Small intestine (tissue), 7 donors: ENCODE results near the gene BAIAP2. TPM values are rescaled to one million over a fixed set of nuclear protein-coding genes. Genes with fewer than 3 reads are reported as not detected.
A peak's percentile ranks its signal among the peaks of the same experiment; 100 is the strongest.

Experiments
- DNase-seq, 2 donors: peaks; one replicate each; pipeline versions ENCODE4 v3.0.0 to v3.0.0-alpha.2; 2013
- FAIRE-seq: peaks from 2 replicates; lab custom pipeline; 2012; peaks lifted over from hg19 to GRCh38; lab: Jason Lieb, UNC
- H3K27ac ChIP-seq, 3 donors: one replicate each; pipeline ENCODE4 v1.5.1; 2013; ENCODE audit warnings: low read length in 2 of 3, mild to moderate bottlenecking in 2 of 3, control low read depth in 1 of 3, inconsistent platforms in 1 of 3, low read depth in 1 of 3, moderate library complexity in 1 of 3
- H3K27me3 ChIP-seq, 3 donors: one replicate each; pipeline ENCODE4 v1.6.1; 2013; ENCODE audit warnings: low read length in 3 of 3, inconsistent platforms in 1 of 3; ENCODE audit not compliant: control insufficient read depth in 3 of 3, insufficient read depth in 3 of 3
- H3K36me3 ChIP-seq, 3 donors: one replicate each; pipeline ENCODE4 v1.6.1; 2013; ENCODE audit warnings: low read length in 3 of 3, inconsistent platforms in 1 of 3, low read depth in 1 of 3, mild to moderate bottlenecking in 1 of 3, moderate library complexity in 1 of 3; ENCODE audit not compliant: control insufficient read depth in 3 of 3, insufficient read depth in 2 of 3
- H3K4me1 ChIP-seq, 3 donors: one replicate each; pipeline ENCODE4 v1.6.1; 2013; ENCODE audit warnings: low read length in 2 of 3, inconsistent platforms in 1 of 3, low read depth in 1 of 3, mild to moderate bottlenecking in 1 of 3, moderate library complexity in 1 of 3; ENCODE audit not compliant: control insufficient read depth in 3 of 3, insufficient read depth in 2 of 3
- H3K4me3 ChIP-seq, 3 donors: one replicate each; pipeline ENCODE4 v1.5.1; 2013; ENCODE audit warnings: low read length in 3 of 3, control low read depth in 1 of 3, inconsistent platforms in 1 of 3, low read depth in 1 of 3, mild to moderate bottlenecking in 1 of 3, moderate library complexity in 1 of 3
- H3K9me3 ChIP-seq, 2 donors: one replicate each; pipeline ENCODE4 v1.6.1; 2013; ENCODE audit warnings: low read depth in 1 of 2, low read length in 1 of 2; ENCODE audit not compliant: control insufficient read depth in 2 of 2, insufficient read depth in 1 of 2
- WGBS, 3 donors: extraction: QIAGEN DNeasy Blood & Tissue Kit; methylation state at CpG; one replicate each; pipeline ENCODE4 v1.1.7; 2013; 5-methylcytosine and 5-hydroxymethylcytosine counted together
- polyA plus RNA-seq, 4 donors: library from polyadenylated mRNA; stranded (reverse) in 3 of 4; unstranded in 1 of 4; fragments of 200-250 nt in 3 of 4; fragments of 120-200 nt in 1 of 4; gene quantifications; one replicate each; pipeline versions ENCODE4 v1.2.1 to v1.2.3, GENCODE V29; 2013
- donor health status: healthy with polysubstance abuse.
- donor health status: control.
- donor health status: control.
- donor health status: Bipolar disorder and iron deficiency.
- donor health status: healthy.

BAIAP2 gene
- polyA plus RNA-seq, 4 donors = 1.8 to 14.5 (median 7.5) TPM

DNA sequence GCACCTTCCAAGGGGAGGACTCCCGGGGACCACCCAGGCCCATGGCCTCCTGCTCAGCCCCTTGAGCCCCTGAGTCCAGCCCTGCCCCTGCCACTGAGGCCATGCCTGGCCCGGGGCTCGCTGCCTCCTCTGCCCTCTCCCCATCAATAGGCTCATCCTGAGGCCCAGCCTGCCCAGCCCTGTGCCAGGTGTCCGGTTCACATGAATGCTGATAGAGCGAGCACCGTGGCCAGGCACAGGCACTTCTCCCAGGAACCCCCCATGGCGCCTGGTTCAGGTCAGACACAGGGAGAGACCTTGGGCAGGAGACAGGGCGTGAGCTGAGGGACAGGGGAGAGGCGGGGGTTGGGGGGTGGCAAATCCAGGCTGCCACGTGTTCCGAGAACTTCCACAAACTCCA is 127.5 kb downstream of the BAIAP2 start:
- Histone ChIP-seq H3K4me1 (peaks cover 0 to 31% (median 0%) of the 10 kb centered on the region in 3 donors), H3K36me3 (peaks cover 0 to 58% (median 0%) of the 10 kb centered on the region in 3 donors), H3K9me3 (no peaks in the 10 kb centered on the region), H3K27me3 (no peaks in the 10 kb centered on the region), H3K27ac (no peak overlapping the region), H3K4me3 (no peak overlapping the region)
- DNase-seq = no peak
- 70 to 88% (median 71%) methylated on average over 10 to 11 of the region's 11 CpGs for WGBS, 3 donors
- no peak for FAIRE-seq

DNA sequence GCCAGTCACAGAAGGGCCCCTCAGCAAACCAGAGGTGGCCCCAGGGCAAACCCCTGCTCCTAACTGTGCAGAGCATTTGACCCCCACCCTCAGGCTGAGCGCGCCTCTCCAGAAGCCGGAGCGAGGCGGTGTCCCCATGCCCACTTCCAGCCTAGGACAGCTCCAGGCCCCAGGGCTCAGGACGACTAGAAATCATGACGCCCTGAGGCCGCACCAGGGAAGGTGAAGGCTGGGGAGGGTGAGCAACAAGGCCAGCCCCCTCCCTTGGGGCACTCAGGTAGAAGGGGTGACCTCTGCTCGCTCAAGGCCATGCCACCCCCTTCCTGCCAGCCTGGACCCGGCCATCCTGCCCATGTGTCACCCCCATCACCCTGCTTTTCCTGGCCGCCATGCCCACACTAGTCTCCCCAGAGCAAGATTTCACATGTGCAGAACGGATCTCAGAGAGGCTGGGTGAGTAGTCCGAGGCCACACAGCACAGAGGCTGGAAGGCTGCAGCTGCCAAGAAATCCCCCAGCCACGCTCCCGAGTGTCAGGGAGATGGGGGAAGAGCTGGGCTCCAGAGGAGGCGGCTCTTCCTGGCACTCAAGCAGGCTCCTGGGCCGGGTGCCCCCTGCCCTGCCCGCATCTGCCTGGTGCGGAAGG is 128.2 kb downstream of the BAIAP2 start:
- DNase-seq (no peak), FAIRE-seq (no peak)
- Histone ChIP-seq H3K4me3 (no peak overlapping the region), H3K27me3 (no peaks in the 10 kb centered on the region), H3K36me3 (peaks cover 0 to 59% (median 0%) of the 10 kb centered on the region in 3 donors), H3K9me3 (no peaks in the 10 kb centered on the region), H3K27ac (no peak overlapping the region), H3K4me1 (peaks cover 0 to 37% (median 0%) of the 10 kb centered on the region in 3 donors)
- WGBS, 3 donors = 85 to 91% (median 86%) methylated on average over 19 of the region's 19 CpGs

DNA sequence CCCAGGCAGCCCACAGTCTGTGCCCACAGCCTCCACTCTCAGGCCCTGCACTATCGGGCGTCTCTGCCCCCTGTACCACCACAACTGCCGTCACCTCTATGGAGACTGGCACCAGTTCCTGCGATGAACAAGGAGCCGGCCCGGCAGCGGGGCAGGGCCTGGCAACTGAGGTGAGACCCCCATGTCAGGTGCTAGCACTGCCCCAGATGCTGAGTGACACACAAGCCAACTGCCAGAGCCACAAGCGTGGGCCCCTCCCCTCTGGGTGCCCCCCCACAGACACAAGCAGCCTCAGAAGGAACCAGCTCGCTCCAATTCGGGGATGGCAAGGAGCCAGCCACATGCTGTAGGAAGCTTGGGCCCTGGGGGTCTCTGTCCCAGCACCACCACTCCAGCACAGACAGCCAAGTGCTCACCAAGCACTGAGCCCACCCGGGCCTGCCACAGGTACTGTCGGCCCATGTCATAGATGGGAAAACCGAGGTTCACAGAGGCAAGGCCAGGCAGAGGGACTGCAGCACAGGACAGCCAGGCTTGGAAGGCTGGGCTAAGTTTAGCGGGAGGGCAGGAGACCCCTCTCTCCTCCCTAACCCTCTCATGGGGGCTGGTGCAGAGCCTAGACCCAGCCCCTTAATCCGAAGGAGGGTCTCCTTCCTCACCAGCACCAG is 128.9 kb downstream of the BAIAP2 start:
- WGBS, 3 donors = 80 to 90% (median 90%) methylated on average over 15 of the region's 15 CpGs
- H3K27me3 ChIP-seq = no peaks in the 10 kb centered on the region
- peaks cover 0 to 57% (median 0%) of the 10 kb centered on the region in 3 donors for H3K36me3 ChIP-seq
- DNase-seq (no peak), FAIRE-seq (no peak)
- peaks cover 0 to 39% (median 0%) of the 10 kb centered on the region in 3 donors for H3K4me1 ChIP-seq
- peak overlapping the region in 1 of 3 donors; percentile 60 for H3K4me3 ChIP-seq
- no peak overlapping the region for H3K27ac ChIP-seq
- no peaks in the 10 kb centered on the region for H3K9me3 ChIP-seq

DNA sequence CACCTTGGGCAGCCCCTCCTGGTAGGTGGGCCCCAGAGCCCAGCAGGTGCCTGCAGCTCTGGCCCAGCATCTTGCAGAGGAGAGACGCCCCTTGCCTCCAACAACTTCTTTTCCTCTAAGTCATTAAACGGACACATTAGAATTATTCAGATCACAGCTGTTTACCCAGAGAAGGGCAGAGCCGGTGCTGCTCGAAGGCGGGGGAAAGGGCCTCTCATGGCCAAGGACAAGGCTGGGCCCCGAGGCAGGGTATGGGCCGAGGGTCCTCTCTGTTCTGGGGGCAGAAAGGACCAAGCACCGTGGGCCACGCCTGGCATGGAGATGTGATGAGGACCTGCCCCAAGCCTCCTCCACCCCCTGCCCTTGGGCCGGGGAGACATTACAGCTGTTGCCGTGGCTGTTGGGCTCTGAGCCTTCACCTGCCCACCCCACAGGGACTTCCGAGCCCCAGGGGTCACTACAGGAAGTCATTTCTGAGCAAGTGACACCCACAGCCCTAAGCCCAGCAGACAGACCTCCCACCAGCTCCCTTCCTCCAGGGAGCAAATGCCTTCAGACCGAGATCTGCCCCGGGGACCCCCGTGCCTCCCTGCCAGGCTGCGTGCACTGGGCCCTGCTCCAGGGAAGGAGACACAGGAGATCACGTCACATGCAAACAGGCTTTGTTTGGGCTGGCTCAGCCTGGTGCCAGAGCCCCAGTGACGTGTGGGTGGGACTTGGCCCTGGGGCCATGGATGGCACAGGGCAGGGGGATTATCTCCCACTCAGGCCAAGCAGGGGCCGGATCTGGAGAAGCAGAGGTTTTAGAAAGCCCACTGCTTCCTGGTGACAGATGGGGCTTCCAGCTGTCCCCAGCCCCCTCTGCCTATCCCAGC is 129.7 kb downstream of the BAIAP2 start:
- H3K27ac ChIP-seq = peak overlapping the region in 1 of 3 donors; percentile 95
- peak overlapping the region in 1 of 3 donors; percentile 60 for H3K4me3 ChIP-seq
- DNase-seq = peak in 1 of 2 donors; percentile 66
- WGBS, 3 donors = 40 to 58% (median 53%) methylated on average over 19 of the region's 19 CpGs
- no peak for FAIRE-seq
- H3K4me1 ChIP-seq = peaks cover 0 to 39% (median 0%) of the 10 kb centered on the region in 3 donors
- H3K27me3 ChIP-seq = no peaks in the 10 kb centered on the region
- peaks cover 0 to 60% (median 0%) of the 10 kb centered on the region in 3 donors for H3K36me3 ChIP-seq
- H3K9me3 ChIP-seq = no peaks in the 10 kb centered on the region

DNA sequence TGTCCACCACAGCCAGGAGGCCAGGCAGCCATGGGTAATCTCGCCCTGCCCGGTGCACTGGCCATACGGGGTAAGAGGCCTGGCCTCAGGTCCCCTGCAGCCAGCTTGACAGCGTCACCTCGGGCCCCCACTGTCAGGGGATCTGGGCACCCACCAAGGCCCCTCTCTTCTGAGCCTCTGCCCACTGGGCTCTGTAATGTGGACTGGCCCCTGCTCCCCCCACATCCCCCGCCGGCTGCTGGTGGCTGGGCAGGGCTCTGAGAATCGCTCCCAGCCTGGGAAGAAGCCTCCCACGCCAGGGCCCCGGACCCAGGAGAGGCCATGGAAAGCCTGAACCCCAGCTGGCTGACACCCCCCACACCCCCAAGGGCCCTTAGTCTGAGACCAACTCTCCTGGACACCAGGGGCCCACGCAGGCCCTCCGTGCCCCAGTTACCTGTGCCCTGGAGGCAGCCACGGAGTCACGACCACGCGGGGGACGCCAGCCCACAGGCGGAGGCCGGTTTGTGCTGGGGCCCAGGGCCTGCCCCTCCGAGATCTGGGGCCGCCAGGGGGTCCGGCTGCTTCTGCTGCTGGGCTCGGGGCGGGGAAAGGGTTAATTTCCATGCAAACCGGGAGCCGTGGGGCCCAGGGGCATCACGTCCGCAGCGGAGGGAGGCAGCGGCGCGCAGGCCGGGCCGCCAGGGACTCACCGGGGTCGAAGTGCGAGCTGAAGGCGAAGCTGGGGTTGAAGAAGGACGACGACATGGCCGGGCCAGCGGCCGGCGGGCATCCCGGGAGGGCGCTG is 130.5 kb downstream of the BAIAP2 start, which contains the start of gene PVALEF:
Gene PVALEF, plus strand, starts transcription at position 262 of the 787 bp plus-strand sequence. CDS start 15,720 bp downstream, outside the sequence.
- peaks cover 0 to 51% (median 0%) of the 10 kb centered on the region in 3 donors for H3K36me3 ChIP-seq
- no peaks in the 10 kb centered on the region for H3K9me3 ChIP-seq
- WGBS, 3 donors = 23 to 32% (median 29%) methylated on average over 23 to 46 of the region's 46 CpGs
- DNase-seq = peak; percentile 43 to 91
- peak within 1 kb of the TSS in 1 of 3 donors; percentile 95 for H3K27ac ChIP-seq
- no peak for FAIRE-seq
- no peaks in the 10 kb centered on the region for H3K27me3 ChIP-seq
- peaks cover 0 to 39% (median 0%) of the 10 kb centered on the region in 3 donors for H3K4me1 ChIP-seq
- H3K4me3 ChIP-seq = peak within 1 kb of the TSS in 2 of 3 donors; percentile 55 to 75

DNA sequence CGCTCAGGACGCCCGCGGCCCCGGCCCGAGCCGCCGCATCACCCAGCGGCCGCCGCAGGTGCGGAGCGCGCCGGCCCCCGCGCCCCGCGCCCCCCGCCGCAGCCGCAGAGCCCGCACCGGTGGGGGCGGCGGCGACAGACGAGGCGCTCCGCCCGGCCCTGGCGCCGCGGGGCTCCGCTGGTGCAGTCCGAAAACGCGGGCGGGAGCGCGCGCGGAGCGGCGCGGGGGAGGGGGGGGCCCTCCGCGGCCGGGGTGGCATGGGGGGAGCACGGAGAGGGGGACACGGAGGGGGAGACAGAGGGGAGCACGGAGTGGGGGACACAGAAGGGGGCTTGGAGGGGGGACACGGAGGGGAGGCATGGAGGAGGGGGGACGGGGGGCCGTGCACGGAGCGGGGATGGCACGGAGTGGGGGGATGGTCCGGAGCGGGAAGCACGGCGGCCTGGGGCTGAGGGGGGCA is 131.1 kb downstream of the BAIAP2 start, which contains the start of gene AATK:
Gene AATK, minus strand, starts transcription at position 189 of the 460 bp plus-strand sequence. CDS start 229 bp downstream, outside the sequence.
- H3K4me1 ChIP-seq = peaks cover 0 to 39% (median 0%) of the 10 kb centered on the region in 3 donors
- peaks cover 0 to 48% (median 0%) of the 10 kb centered on the region in 3 donors for H3K36me3 ChIP-seq
- 2 to 3% (median 2%) methylated on average over 17 to 62 of the region's 62 CpGs for WGBS, 3 donors
- peak within 1 kb of the TSS in 2 of 3 donors; percentile 55 to 75 for H3K4me3 ChIP-seq
- H3K27ac ChIP-seq = peak within 1 kb of the TSS in 1 of 3 donors; percentile 95
- no peaks in the 10 kb centered on the region for H3K9me3 ChIP-seq
- no peak for FAIRE-seq
- DNase-seq = no peak
- H3K27me3 ChIP-seq = no peaks in the 10 kb centered on the region
